Activated CD8-positive, alpha-beta memory T cell treated with anti-CD3 and anti-CD28 coated beads for 1 hour (primary cell): ENCODE results near the gene SCN7A.
"Not testable (repeated sequence)": the region's sequence is repeated elsewhere in the genome, so short reads cannot be mapped to it uniquely, and the experiment has no call there.

Experiments
- DNase-seq, 2 donors: peaks; one replicate each; pipeline ENCODE4 v3.0.0-alpha.2; 2020; ENCODE audit warnings: low read depth in 1 of 2; ENCODE audit errors: extremely low read depth in 1 of 2

Gene SCN7A

GRCh38 chr2:166360906-166361305, 133.1 kb downstream of the SCN7A start:
- DNase-seq: no peak

- no peak for DNase-seq
Observed at GRCh38 chr2:166360426-166360825, 133.6 kb downstream of the SCN7A start.

- DNase-seq: not testable (repeated sequence)
Observed at GRCh38 chr2:166357950-166358321, 136.1 kb downstream of the SCN7A start.

DNA sequence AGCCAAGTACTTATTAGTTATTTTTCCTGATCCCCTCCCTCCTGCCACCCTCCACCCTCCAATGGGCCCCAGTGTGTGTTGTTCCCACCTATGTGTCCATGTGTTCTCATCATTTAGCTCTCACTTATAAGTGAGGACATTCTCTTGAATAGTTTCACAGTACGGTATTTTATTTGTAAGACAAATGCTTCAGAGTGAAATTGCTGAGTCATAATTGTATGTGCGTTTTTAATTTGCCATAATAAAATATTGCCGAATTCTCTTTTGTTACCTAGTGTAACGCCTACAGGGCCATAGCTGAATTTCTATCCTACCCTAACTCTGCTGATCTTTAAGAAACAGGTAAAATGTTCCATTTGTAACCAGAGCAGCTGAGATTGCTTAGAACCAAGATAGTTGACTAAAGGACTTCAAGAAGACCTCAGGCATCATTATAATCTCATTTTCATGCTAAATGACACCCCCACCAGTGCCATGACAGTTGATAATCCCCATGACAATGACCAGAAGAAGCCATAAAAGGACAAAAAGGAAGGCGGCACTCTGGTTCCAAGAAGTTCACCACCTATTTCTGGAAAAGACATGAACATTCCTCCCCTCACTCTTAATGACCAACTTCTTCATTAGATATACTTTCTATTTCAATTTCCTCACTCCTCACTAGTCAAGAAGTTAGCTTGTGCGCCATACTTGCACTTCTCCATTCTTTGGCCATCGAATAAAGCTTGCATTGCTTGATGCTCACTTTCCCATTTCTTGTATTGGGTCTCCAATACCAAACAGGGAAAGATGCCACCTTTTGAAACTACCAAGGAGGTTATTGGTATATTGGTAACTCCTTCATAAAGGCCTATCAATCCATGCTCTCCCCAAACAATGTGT, 136.7 kb downstream of the SCN7A start:
- DNase-seq: no peak
